Gastrocnemius medialis (tissue), 4 donors: ENCODE measurements around the gene RAD9A. TPM values are rescaled to one million over a fixed set of nuclear protein-coding genes. Genes with fewer than 3 reads are reported as not detected.

Experiments used
- ATAC-seq, 2 donors: fragments of 150-250 bp; one replicate each; pipeline ENCODE4 v1.9.1; 2016
- DNase-seq, 2 donors: peaks; one replicate each; pipeline ENCODE4 v3.0.0-alpha.2; 2019
- H3K27ac ChIP-seq, 4 donors: fragments of 200-600 bp; sonication (generic); 1 replicate in 1 of 4; 2 replicates in 3 of 4; pipeline ENCODE4 v1.5.1; 2016 to 2018; ENCODE audit warnings: mild to moderate bottlenecking in 2 of 4, moderate library complexity in 1 of 4
- H3K27me3 ChIP-seq, 3 donors: fragments of 200-600 bp; sonication (generic) in 2 of 3; 1 replicate in 1 of 3; 2 replicates in 2 of 3; pipeline versions ENCODE4 v1.5.1 to v1.6.0; 2016 to 2019; ENCODE audit warnings: mild to moderate bottlenecking in 1 of 3, moderate library complexity in 1 of 3
- H3K36me3 ChIP-seq, 2 donors: fragments of 200-600 bp; sonication (generic) in 1 of 2; one replicate each; pipeline ENCODE4 v1.5.1; 2017 to 2018
- H3K4me1 ChIP-seq, 2 donors: fragments of 200-600 bp; sonication (generic) in 1 of 2; one replicate each; pipeline ENCODE4 v1.5.1; 2016 to 2017; ENCODE audit warnings: mild to moderate bottlenecking in 2 of 2
- H3K4me3 ChIP-seq, 4 donors: fragments of 200-600 bp; sonication (generic) in 3 of 4; 1 replicate in 1 of 4; 2 replicates in 3 of 4; pipeline ENCODE4 v1.5.1; 2016 to 2019; ENCODE audit warnings: mild to moderate bottlenecking in 2 of 4
- H3K9me3 ChIP-seq, 3 donors: fragments of 200-600 bp; sonication (generic) in 2 of 3; 1 replicate in 1 of 3; 2 replicates in 2 of 3; pipeline ENCODE4 v1.5.1; 2016 to 2019
- CTCF ChIP-seq, 5 experiments: fragments of 450-650 bp in 3 of 5; fragments of 200-600 bp in 2 of 5; sonication (generic) in 2 of 5; IDR thresholded peaks in 4 of 5; conservative IDR thresholded peaks in 1 of 5; 1 replicate in 4 of 5; 2 replicates in 1 of 5; pipeline ENCODE4 v1.5.1; 2016 to 2019; ENCODE audit warnings: antibody characterized with exemption in 5 of 5, mild to moderate bottlenecking in 3 of 5, moderate library complexity in 3 of 5
- POLR2A ChIP-seq, 2 donors: fragments of 450-650 bp; IDR thresholded peaks; one replicate each; pipeline ENCODE4 v1.6.1; 2017; ENCODE audit warnings: antibody characterized with exemption in 2 of 2, mild to moderate bottlenecking in 2 of 2, moderate library complexity in 2 of 2
- in situ Hi-C, 4 donors: fragments of 200-750 bp; cut with MboI; loops; one replicate each; pipeline versions ENCODE4 v1.15.0 to v1.8.0; 2017; ENCODE audit warnings: low sequenced_read_pairs in 4 of 4
- intact Hi-C: fragments of 100-400 bp; cut with DNase I; formaldehyde crosslinking; loops from one replicate; pipeline ENCODE4 v1.15.1; 2023; ENCODE audit warnings: low total_unique reads
- total RNA-seq, 4 donors: library from RNA; depleted of rRNA; stranded (reverse); fragments of >200 nt; gene quantifications; one replicate each; pipeline versions ENCODE4 v1.1.0 to v1.2.3, GENCODE V29; 2016

Gene RAD9A
- total RNA-seq, result 10 to 100 TPM in 2 of 4 donors, 1 to 10 TPM in 2; 5.2 to 14.7 (median 7.7) TPM

DNA sequence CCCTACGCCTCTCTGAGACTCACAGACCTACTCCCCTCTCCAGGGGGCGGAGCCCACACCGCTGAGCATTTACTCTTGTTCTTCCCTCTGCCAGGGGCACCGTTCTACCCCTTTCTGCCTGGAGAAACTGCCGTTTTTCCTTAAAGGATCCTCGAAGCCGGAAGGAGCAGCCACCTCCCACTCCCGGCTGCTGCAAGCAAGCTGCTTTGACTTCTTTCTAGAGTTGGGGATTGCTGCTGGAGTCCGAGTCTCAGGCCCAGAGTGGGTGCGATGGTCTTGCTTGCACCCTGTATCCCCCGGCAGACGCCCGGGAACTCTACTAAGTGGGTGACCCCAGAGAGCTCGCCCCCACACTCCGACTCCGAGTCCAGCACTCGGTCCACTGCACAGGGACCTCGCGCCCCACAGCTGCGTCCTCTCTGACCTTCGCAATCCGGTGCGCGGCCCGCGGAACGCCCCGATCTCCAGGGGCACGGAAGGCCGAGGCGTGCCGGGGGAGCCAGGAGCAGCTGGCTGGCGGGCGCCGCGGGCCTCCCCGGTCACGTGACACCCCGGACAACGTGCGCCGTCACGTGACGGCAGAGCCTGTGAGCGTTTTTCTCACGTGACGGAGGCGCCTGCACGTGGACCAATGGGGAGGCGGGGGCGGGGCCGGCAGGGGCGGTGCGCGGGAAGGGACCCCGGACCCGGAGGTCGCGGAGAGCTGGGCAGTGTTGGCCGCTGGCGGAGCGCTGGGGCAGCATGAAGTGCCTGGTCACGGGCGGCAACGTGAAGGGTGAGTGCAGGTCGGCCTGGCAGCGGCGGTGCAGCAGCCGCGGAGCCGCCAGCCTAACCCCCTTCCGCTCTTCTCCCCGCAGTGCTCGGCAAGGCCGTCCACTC is at the start of gene RAD9A:
RAD9A (plus strand) TSS at position 683 of the 879 bp plus-strand sequence; CDS start at position 742, 59 bp downstream.
- in situ Hi-C loops, result loop anchor here (10.0 kb wide), 2 partner anchors 83 to 113 kb away; partner anchors contain the start of genes CDK2AP2 (in 3 of the 4) and PITPNM1 (in 3 of the 4)
- peak; percentile 92 to 94 for DNase-seq
- Histone ChIP-seq H3K27me3 (no peaks in the 10 kb centered on the region), H3K4me3 (peak within 1 kb of the TSS; percentile 59 to 83 (median 74)), H3K27ac (peak within 1 kb of the TSS; percentile 79 to 89 (median 86)), H3K9me3 (no peaks in the 10 kb centered on the region), H3K36me3 (peaks cover 0 to 9% of the 10 kb centered on the region in 2 donors), H3K4me1 (peaks cover 5 to 15% of the 10 kb centered on the region in 2 donors)
- peak; percentile 90 to 92 for ATAC-seq
- intact Hi-C loops, result no loop called here
- TF ChIP-seq CTCF (IDR thresholded peaks at IDR 0.05 in 4 of 5, conservative IDR thresholded peaks at IDR 0.05 in 1 of 5), result peak in 2 of 5 experiments; percentile 64 to 73
- TF ChIP-seq POLR2A (IDR thresholded peaks at IDR 0.05), result peak; percentile 34 to 66

DNA sequence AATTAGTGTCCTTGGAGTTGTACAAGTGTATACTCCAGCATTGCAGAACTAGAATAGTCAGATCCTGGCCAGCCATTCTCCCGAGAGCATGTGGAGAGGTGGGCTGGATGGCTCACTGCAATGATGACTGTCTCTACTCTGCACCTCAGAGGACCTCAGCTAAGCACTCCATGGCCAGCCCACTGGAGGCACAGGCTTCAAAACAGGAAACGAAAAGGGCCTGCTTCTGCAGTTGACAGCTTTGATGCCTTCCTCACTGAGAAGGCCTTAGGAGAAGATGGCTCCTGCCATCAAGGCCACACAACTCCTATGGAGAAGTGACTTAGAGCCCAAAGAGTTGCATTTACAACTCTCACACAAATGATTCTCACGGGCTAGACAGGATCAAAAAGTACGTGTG is 47.5 kb upstream of the RAD9A start:
- H3K27ac ChIP-seq, result no peak overlapping the region
- intact Hi-C loops (no loop called here), in situ Hi-C loops (no loop called here)
- ATAC-seq (no peak), DNase-seq (no peak)
- TF ChIP-seq POLR2A (IDR thresholded peaks at IDR 0.05), result no peak
- no peak for TF ChIP-seq CTCF (IDR thresholded peaks at IDR 0.05 in 4 of 5, conservative IDR thresholded peaks at IDR 0.05 in 1 of 5)
- no peaks in the 10 kb centered on the region for H3K9me3 ChIP-seq
- no peak overlapping the region for H3K4me3 ChIP-seq
- no peaks in the 10 kb centered on the region for H3K36me3 ChIP-seq
- H3K27me3 ChIP-seq, result no peaks in the 10 kb centered on the region
- H3K4me1 ChIP-seq, result no peaks in the 10 kb centered on the region

DNA sequence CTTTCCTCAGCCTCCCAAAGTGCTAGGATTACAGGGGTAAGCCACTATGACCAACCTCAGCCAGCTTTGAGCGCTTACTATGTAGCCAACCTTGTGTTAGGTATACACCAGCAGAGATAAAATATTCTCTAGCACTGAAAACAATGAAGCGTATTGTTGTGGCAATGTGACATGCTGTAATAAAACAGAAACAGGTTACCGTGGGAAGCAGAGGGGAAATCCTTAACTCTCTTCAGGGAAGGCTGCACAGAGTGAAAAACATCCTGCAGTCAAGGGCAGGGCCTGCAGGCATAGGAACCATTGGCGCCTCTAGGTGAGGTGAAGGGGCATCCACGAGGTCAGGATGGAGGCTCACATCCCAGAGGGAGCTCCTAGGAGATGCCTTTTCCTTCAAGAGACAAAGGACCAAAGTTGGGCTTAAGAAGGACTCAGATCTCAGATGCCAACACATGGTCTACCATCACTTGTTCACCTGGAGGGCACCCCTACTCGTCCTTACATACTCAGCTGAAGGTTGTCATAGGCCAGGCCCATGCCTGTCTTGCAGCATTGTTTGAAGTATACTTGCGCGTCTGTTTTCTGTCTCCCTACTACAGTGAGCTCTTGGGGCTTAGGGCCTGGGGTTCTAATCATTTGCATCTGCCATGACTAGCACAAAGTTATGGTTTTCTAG is 46.4 kb upstream of the RAD9A start:
- H3K9me3 ChIP-seq, result no peaks in the 10 kb centered on the region
- intact Hi-C loops (no loop called here), in situ Hi-C loops (no loop called here)
- ATAC-seq (peak in 1 of 2 donors; percentile 27), DNase-seq (no peak)
- no peak for TF ChIP-seq CTCF (IDR thresholded peaks at IDR 0.05 in 4 of 5, conservative IDR thresholded peaks at IDR 0.05 in 1 of 5)
- no peak for TF ChIP-seq POLR2A (IDR thresholded peaks at IDR 0.05)
- H3K4me3 ChIP-seq, result no peak overlapping the region
- no peaks in the 10 kb centered on the region for H3K4me1 ChIP-seq
- H3K27ac ChIP-seq, result no peak overlapping the region
- H3K27me3 ChIP-seq, result no peaks in the 10 kb centered on the region
- no peaks in the 10 kb centered on the region for H3K36me3 ChIP-seq

DNA sequence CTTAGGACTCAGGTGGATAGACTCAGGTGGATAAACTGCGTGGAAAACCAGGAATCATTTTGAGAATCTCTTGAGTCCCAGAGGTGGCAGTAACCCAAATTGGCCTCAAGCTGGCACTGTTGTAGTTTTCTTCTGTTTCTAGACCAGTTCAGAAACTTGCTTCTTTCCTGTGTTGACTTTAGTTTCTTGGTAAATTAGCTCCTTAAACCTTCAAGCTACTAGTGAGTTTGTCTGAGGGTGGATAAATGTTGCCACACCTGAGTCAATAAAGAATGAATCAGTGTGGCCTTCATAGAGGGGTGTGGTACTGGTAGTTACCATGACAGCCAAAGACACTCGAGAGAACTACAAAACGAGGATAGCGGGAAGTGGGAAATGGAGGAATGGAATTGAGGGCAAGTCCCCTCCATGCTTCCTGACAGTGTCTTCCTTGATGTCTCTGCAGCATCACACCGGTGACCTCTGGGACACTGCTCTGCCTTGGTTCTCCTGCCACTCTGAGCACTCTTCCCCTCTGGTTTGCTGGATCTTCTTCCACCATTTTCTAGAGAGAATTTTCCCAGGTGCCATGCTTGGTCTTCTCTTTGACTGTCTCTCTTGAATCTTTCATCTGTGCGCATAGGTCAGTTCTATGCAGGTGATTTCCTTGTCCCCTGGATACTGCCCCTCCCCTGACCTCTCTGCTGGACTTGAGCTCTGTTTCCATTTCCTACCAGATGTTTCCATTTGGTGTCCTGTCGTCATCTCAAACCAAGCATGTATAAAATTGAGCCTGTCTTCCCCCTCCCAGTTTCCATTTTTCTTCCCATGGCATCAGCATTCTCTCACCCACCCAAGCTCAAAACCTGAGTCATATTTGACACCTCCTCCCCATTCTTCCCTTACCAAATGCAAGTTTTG is 45.6 kb upstream of the RAD9A start:
- Histone ChIP-seq H3K9me3 (no peaks in the 10 kb centered on the region), H3K4me3 (no peak overlapping the region), H3K36me3 (no peaks in the 10 kb centered on the region), H3K27ac (no peak overlapping the region), H3K27me3 (no peaks in the 10 kb centered on the region), H3K4me1 (peaks cover 0 to 4% of the 10 kb centered on the region in 2 donors)
- TF ChIP-seq POLR2A (IDR thresholded peaks at IDR 0.05) (no peak), CTCF (IDR thresholded peaks at IDR 0.05 in 4 of 5, conservative IDR thresholded peaks at IDR 0.05 in 1 of 5) (no peak)
- in situ Hi-C loops, result no loop called here
- no peak for DNase-seq
- ATAC-seq, result peak in 1 of 2 donors; percentile 18
- intact Hi-C loops, result no loop called here
